ENCODE results near the gene PPFIBP2.

The PPFIBP2 gene

GRCh38 chr11:7610393-7610792 is 96.6 kb downstream of the PPFIBP2 start:
- Histone ChIP-seq H3K4me1 (ENCODE audit: insufficient read depth, low read length) (peaks cover 11% of the 10 kb centered on the region), H3K36me3 (ENCODE audit: insufficient read depth, low read depth, low read length) (no peaks in the 10 kb centered on the region), H3K9ac (ENCODE audit: low read depth, low read length) (no peak overlapping the region)

GRCh38 chr11:7611411-7611810 is 97.6 kb downstream of the PPFIBP2 start:
- no peak overlapping the region for H3K9ac ChIP-seq (ENCODE audit: low read depth, low read length)
- H3K9me3 ChIP-seq (ENCODE audit: insufficient read depth, low read depth, low read length), result no peaks in the 10 kb centered on the region
- H3K27me3 ChIP-seq (ENCODE audit: insufficient read depth, low read length), result no peaks in the 10 kb centered on the region
- H3K4me3 ChIP-seq (ENCODE audit: low read length), result no peak overlapping the region
- H3K27ac ChIP-seq (ENCODE audit: low read length), result no peak overlapping the region
- peaks cover 11% of the 10 kb centered on the region for H3K4me1 ChIP-seq (ENCODE audit: insufficient read depth, low read length)
- no peaks in the 10 kb centered on the region for H3K36me3 ChIP-seq (ENCODE audit: insufficient read depth, low read depth, low read length)

More at GRCh38 chr11:7610393-7610792, 96.6 kb downstream of the PPFIBP2 start:
- H3K27me3 ChIP-seq (ENCODE audit: insufficient read depth, low read length), result no peaks in the 10 kb centered on the region
- H3K4me3 ChIP-seq (ENCODE audit: low read length), result no peak overlapping the region
- no peak overlapping the region for H3K27ac ChIP-seq (ENCODE audit: low read length)
- H3K9me3 ChIP-seq (ENCODE audit: insufficient read depth, low read depth, low read length), result no peaks in the 10 kb centered on the region

- H3K9ac ChIP-seq (ENCODE audit: low read depth, low read length), result no peak overlapping the region
- H3K27ac ChIP-seq (ENCODE audit: low read length), result no peak overlapping the region
- H3K9me3 ChIP-seq (ENCODE audit: insufficient read depth, low read depth, low read length), result no peaks in the 10 kb centered on the region
- no peak overlapping the region for H3K4me3 ChIP-seq (ENCODE audit: low read length)
- no peaks in the 10 kb centered on the region for H3K36me3 ChIP-seq (ENCODE audit: insufficient read depth, low read depth, low read length)
- H3K27me3 ChIP-seq (ENCODE audit: insufficient read depth, low read length), result no peaks in the 10 kb centered on the region
- H3K4me1 ChIP-seq (ENCODE audit: insufficient read depth, low read length), result peaks cover 11% of the 10 kb centered on the region
Observed at GRCh38 chr11:7612056-7612660, 98.4 kb downstream of the PPFIBP2 start.

GRCh38 chr11:7612661-7613393 is 99.0 kb downstream of the PPFIBP2 start:
- no peaks in the 10 kb centered on the region for H3K36me3 ChIP-seq (ENCODE audit: insufficient read depth, low read depth, low read length)
- no peaks in the 10 kb centered on the region for H3K9me3 ChIP-seq (ENCODE audit: insufficient read depth, low read depth, low read length)
- H3K27me3 ChIP-seq (ENCODE audit: insufficient read depth, low read length), result no peaks in the 10 kb centered on the region
- no peak overlapping the region for H3K9ac ChIP-seq (ENCODE audit: low read depth, low read length)
- no peak overlapping the region for H3K4me3 ChIP-seq (ENCODE audit: low read length)
- no peak overlapping the region for H3K27ac ChIP-seq (ENCODE audit: low read length)
- H3K4me1 ChIP-seq (ENCODE audit: insufficient read depth, low read length), result peaks cover 11% of the 10 kb centered on the region

- H3K9me3 ChIP-seq (ENCODE audit: insufficient read depth, low read depth, low read length), result no peaks in the 10 kb centered on the region
- no peaks in the 10 kb centered on the region for H3K36me3 ChIP-seq (ENCODE audit: insufficient read depth, low read depth, low read length)
- no peak overlapping the region for H3K9ac ChIP-seq (ENCODE audit: low read depth, low read length)
- no peaks in the 10 kb centered on the region for H3K27me3 ChIP-seq (ENCODE audit: insufficient read depth, low read length)
- peaks cover 11% of the 10 kb centered on the region for H3K4me1 ChIP-seq (ENCODE audit: insufficient read depth, low read length)
- H3K4me3 ChIP-seq (ENCODE audit: low read length), result no peak overlapping the region
- H3K27ac ChIP-seq (ENCODE audit: low read length), result no peak overlapping the region
Observed at GRCh38 chr11:7613394-7613720, 99.6 kb downstream of the PPFIBP2 start.

GRCh38 chr11:7614656-7615055 is 100.9 kb downstream of the PPFIBP2 start:
- Histone ChIP-seq H3K27me3 (ENCODE audit: insufficient read depth, low read length) (no peaks in the 10 kb centered on the region), H3K27ac (ENCODE audit: low read length) (no peak overlapping the region), H3K9me3 (ENCODE audit: insufficient read depth, low read depth, low read length) (no peaks in the 10 kb centered on the region), H3K9ac (ENCODE audit: low read depth, low read length) (no peak overlapping the region), H3K4me3 (ENCODE audit: low read length) (no peak overlapping the region), H3K4me1 (ENCODE audit: insufficient read depth, low read length) (peaks cover 11% of the 10 kb centered on the region), H3K36me3 (ENCODE audit: insufficient read depth, low read depth, low read length) (no peaks in the 10 kb centered on the region)

- Histone ChIP-seq H3K27me3 (ENCODE audit: insufficient read depth, low read length) (no peaks in the 10 kb centered on the region), H3K27ac (ENCODE audit: low read length) (no peak overlapping the region), H3K4me3 (ENCODE audit: low read length) (no peak overlapping the region), H3K9ac (ENCODE audit: low read depth, low read length) (no peak overlapping the region), H3K4me1 (ENCODE audit: insufficient read depth, low read length) (peaks cover 30% of the 10 kb centered on the region), H3K9me3 (ENCODE audit: insufficient read depth, low read depth, low read length) (no peaks in the 10 kb centered on the region), H3K36me3 (ENCODE audit: insufficient read depth, low read depth, low read length) (no peaks in the 10 kb centered on the region)
Observed at GRCh38 chr11:7617032-7617431, 103.2 kb downstream of the PPFIBP2 start.

- H3K9ac ChIP-seq (ENCODE audit: low read depth, low read length), result no peak overlapping the region
- no peaks in the 10 kb centered on the region for H3K27me3 ChIP-seq (ENCODE audit: insufficient read depth, low read length)
- H3K36me3 ChIP-seq (ENCODE audit: insufficient read depth, low read depth, low read length), result no peaks in the 10 kb centered on the region
- H3K4me1 ChIP-seq (ENCODE audit: insufficient read depth, low read length), result peaks cover 21% of the 10 kb centered on the region
- H3K27ac ChIP-seq (ENCODE audit: low read length), result no peak overlapping the region
- H3K9me3 ChIP-seq (ENCODE audit: insufficient read depth, low read depth, low read length), result no peaks in the 10 kb centered on the region
- H3K4me3 ChIP-seq (ENCODE audit: low read length), result no peak overlapping the region
Observed at GRCh38 chr11:7619322-7619721, 105.5 kb downstream of the PPFIBP2 start.

GRCh38 chr11:7621090-7621489 is 107.3 kb downstream of the PPFIBP2 start:
- H3K9me3 ChIP-seq (ENCODE audit: insufficient read depth, low read depth, low read length), result no peaks in the 10 kb centered on the region
- H3K9ac ChIP-seq (ENCODE audit: low read depth, low read length), result peak overlapping the region; percentile 31; the same call in 1 of the 2 replicates
- H3K4me1 ChIP-seq (ENCODE audit: insufficient read depth, low read length), result peaks cover 21% of the 10 kb centered on the region
- peak overlapping the region; percentile 23 for H3K4me3 ChIP-seq (ENCODE audit: low read length)
- no peaks in the 10 kb centered on the region for H3K36me3 ChIP-seq (ENCODE audit: insufficient read depth, low read depth, low read length)
- H3K27ac ChIP-seq (ENCODE audit: low read length), result no peak overlapping the region
- H3K27me3 ChIP-seq (ENCODE audit: insufficient read depth, low read length), result no peaks in the 10 kb centered on the region

- Histone ChIP-seq H3K9me3 (ENCODE audit: insufficient read depth, low read depth, low read length) (no peaks in the 10 kb centered on the region), H3K4me1 (ENCODE audit: insufficient read depth, low read length) (peaks cover 21% of the 10 kb centered on the region), H3K27ac (ENCODE audit: low read length) (peak overlapping the region; percentile 50), H3K36me3 (ENCODE audit: insufficient read depth, low read depth, low read length) (no peaks in the 10 kb centered on the region; the same call in 1 of the 2 replicates), H3K9ac (ENCODE audit: low read depth, low read length) (peak overlapping the region; percentile 31; the same call in 1 of the 2 replicates), H3K27me3 (ENCODE audit: insufficient read depth, low read length) (no peaks in the 10 kb centered on the region), H3K4me3 (ENCODE audit: low read length) (peak overlapping the region; percentile 23)
Observed at GRCh38 chr11:7621554-7621953, 107.8 kb downstream of the PPFIBP2 start.

- H3K4me3 ChIP-seq (ENCODE audit: low read length), result no peak overlapping the region
- no peaks in the 10 kb centered on the region; the same call in 1 of the 2 replicates for H3K36me3 ChIP-seq (ENCODE audit: insufficient read depth, low read depth, low read length)
- H3K27me3 ChIP-seq (ENCODE audit: insufficient read depth, low read length), result no peaks in the 10 kb centered on the region
- H3K4me1 ChIP-seq (ENCODE audit: insufficient read depth, low read length), result peaks cover 21% of the 10 kb centered on the region
- no peaks in the 10 kb centered on the region for H3K9me3 ChIP-seq (ENCODE audit: insufficient read depth, low read depth, low read length)
- no peak overlapping the region for H3K9ac ChIP-seq (ENCODE audit: low read depth, low read length)
- no peak overlapping the region for H3K27ac ChIP-seq (ENCODE audit: low read length)
Observed at GRCh38 chr11:7622721-7623120, 108.9 kb downstream of the PPFIBP2 start.

GRCh38 chr11:7628660-7629059 is 114.9 kb downstream of the PPFIBP2 start:
- no peak overlapping the region for H3K4me3 ChIP-seq (ENCODE audit: low read length)
- H3K36me3 ChIP-seq (ENCODE audit: insufficient read depth, low read depth, low read length), result no peaks in the 10 kb centered on the region; the same call in 1 of the 2 replicates
- H3K27me3 ChIP-seq (ENCODE audit: insufficient read depth, low read length), result no peaks in the 10 kb centered on the region
- no peak overlapping the region for H3K9ac ChIP-seq (ENCODE audit: low read depth, low read length)
- H3K4me1 ChIP-seq (ENCODE audit: insufficient read depth, low read length), result no peaks in the 10 kb centered on the region
- H3K27ac ChIP-seq (ENCODE audit: low read length), result no peak overlapping the region
- H3K9me3 ChIP-seq (ENCODE audit: insufficient read depth, low read depth, low read length), result no peaks in the 10 kb centered on the region
